ENCODE results near the gene MGMT. TPM values are rescaled to one million over a fixed set of nuclear protein-coding genes. Genes with fewer than 3 reads are reported as not detected.

The MGMT gene
- total and polyA plus RNA-seq, 8 donors = 1.2 to 37.8 (median 21.3) TPM

- Histone ChIP-seq H3K27me3 (no peaks in the 10 kb centered on the region), H3K4me1 (no peaks in the 10 kb centered on the region), H3K27ac (no peak overlapping the region), H3K36me3 (peaks cover 0 to 12% (median 1%) of the 10 kb centered on the region in 4 donors), H3K4me3 (no peak overlapping the region), H3K9me3 (no peaks in the 10 kb centered on the region)
- WGBS, 5 donors = 95 to 98% (median 97%) methylated on average over 11 of the region's 11 CpGs
- intact Hi-C loops (cut with DNase I; ENCODE audit: low total_unique reads) = no loop called here
- no peak for DNase-seq
- TF ChIP-seq EP300 (IDR thresholded peaks at IDR 0.05) = no peak
- TF ChIP-seq CTCF (IDR thresholded peaks at IDR 0.05) = no peak
- TF ChIP-seq POLR2A (IDR thresholded peaks at IDR 0.05) = no peak
- TF ChIP-seq POLR2AphosphoS5 (IDR thresholded peaks at IDR 0.05) = no peak
These were observed 210.4 kb downstream of the MGMT start for GRCh38 chr10:129677377-129677927.

- peaks cover 0 to 12% (median 1%) of the 10 kb centered on the region in 4 donors for H3K36me3 ChIP-seq
- TF ChIP-seq EP300 (IDR thresholded peaks at IDR 0.05) (no peak), POLR2AphosphoS5 (IDR thresholded peaks at IDR 0.05) (no peak), CTCF (IDR thresholded peaks at IDR 0.05) (no peak), POLR2A (IDR thresholded peaks at IDR 0.05) (no peak)
- no peak for DNase-seq
- no peaks in the 10 kb centered on the region for H3K27me3 ChIP-seq
- intact Hi-C loops (cut with DNase I; ENCODE audit: low total_unique reads) = no loop called here
- H3K9me3 ChIP-seq = no peaks in the 10 kb centered on the region
- WGBS, 5 donors = 77 to 88% (median 83%) methylated on average over 4 of the region's 4 CpGs
- no peak overlapping the region for H3K4me3 ChIP-seq
- H3K4me1 ChIP-seq = no peaks in the 10 kb centered on the region
- no peak overlapping the region for H3K27ac ChIP-seq
These were observed 211.1 kb downstream of the MGMT start for GRCh38 chr10:129678186-129678585.

GRCh38 chr10:129679207-129679606, 212.2 kb downstream of the MGMT start:
- TF ChIP-seq CTCF (IDR thresholded peaks at IDR 0.05) (no peak), POLR2AphosphoS5 (IDR thresholded peaks at IDR 0.05) (no peak), POLR2A (IDR thresholded peaks at IDR 0.05) (no peak), EP300 (IDR thresholded peaks at IDR 0.05) (no peak)

GRCh38 chr10:129680661-129681344, 213.8 kb downstream of the MGMT start:
- peaks cover 0 to 12% (median 1%) of the 10 kb centered on the region in 4 donors for H3K36me3 ChIP-seq
- intact Hi-C loops (cut with DNase I; ENCODE audit: low total_unique reads) = no loop called here
- WGBS, 5 donors = 95 to 96% (median 95%) methylated on average over 22 to 32 of the region's 32 CpGs
- H3K9me3 ChIP-seq = no peaks in the 10 kb centered on the region
- H3K27ac ChIP-seq = no peak overlapping the region
- no peak for DNase-seq
- TF ChIP-seq POLR2A (IDR thresholded peaks at IDR 0.05) (no peak), POLR2AphosphoS5 (IDR thresholded peaks at IDR 0.05) (no peak), EP300 (IDR thresholded peaks at IDR 0.05) (no peak), CTCF (IDR thresholded peaks at IDR 0.05) (no peak)
- H3K4me3 ChIP-seq = no peak overlapping the region
- no peaks in the 10 kb centered on the region for H3K27me3 ChIP-seq
- H3K4me1 ChIP-seq = no peaks in the 10 kb centered on the region

More at GRCh38 chr10:129679207-129679606, 212.2 kb downstream of the MGMT start:
- Histone ChIP-seq H3K27me3 (no peaks in the 10 kb centered on the region), H3K27ac (no peak overlapping the region), H3K9me3 (no peaks in the 10 kb centered on the region), H3K4me3 (no peak overlapping the region), H3K4me1 (no peaks in the 10 kb centered on the region), H3K36me3 (peaks cover 0 to 12% (median 1%) of the 10 kb centered on the region in 4 donors)
- WGBS, 5 donors = 77 to 98% (median 97%) methylated on average over 10 of the region's 10 CpGs
- intact Hi-C loops (cut with DNase I; ENCODE audit: low total_unique reads) = no loop called here
- DNase-seq = no peak
